GM19372 (cell line): ENCODE measurements around the gene TRIP6.

Experiments
- ATAC-seq: cut with Tn5 transposase; IDR thresholded peaks from one replicate; pipeline ENCODE4 v1.9.1; 2021; ENCODE audit warnings: mild to moderate bottlenecking, low read depth, moderate library complexity; ENCODE audit not compliant: unreplicated experiment

Gene TRIP6

GRCh38 chr7:100867776-100868485 is 744 bp downstream of the TRIP6 start:
- no peak for ATAC-seq

- no peak for ATAC-seq
Observed at GRCh38 chr7:100873599-100874299, 6.6 kb downstream of the TRIP6 start.

GRCh38 chr7:100874300-100874576 is 7.1 kb downstream of the TRIP6 start:
- ATAC-seq: no peak

- ATAC-seq: peak; percentile 95
Observed at GRCh38 chr7:100874577-100875355, 7.6 kb downstream of the TRIP6 start, which contains the start of gene SRRT. TSS of gene SRRT (plus strand) at chr7:100875103. CDS start at chr7:100875591, 488 bp downstream.

GRCh38 chr7:100875356-100875751 is 8.2 kb downstream of the TRIP6 start:
- ATAC-seq: peak; percentile 27

- ATAC-seq: no peak
Observed at GRCh38 chr7:100878013-100878412, 10.8 kb downstream of the TRIP6 start.

GRCh38 chr7:100878685-100879084 is 11.5 kb downstream of the TRIP6 start:
- ATAC-seq: no peak

- no peak for ATAC-seq
Observed at GRCh38 chr7:100879685-100880261, 12.6 kb downstream of the TRIP6 start.

GRCh38 chr7:100880645-100881044 is 13.5 kb downstream of the TRIP6 start:
- no peak for ATAC-seq

GRCh38 chr7:100881136-100881535 is 13.9 kb downstream of the TRIP6 start:
- no peak for ATAC-seq

GRCh38 chr7:100882201-100882600 is 15.0 kb downstream of the TRIP6 start:
- no peak for ATAC-seq

- ATAC-seq: no peak
Observed at GRCh38 chr7:100882785-100883526, 15.8 kb downstream of the TRIP6 start.

GRCh38 chr7:100884736-100885439 is 17.7 kb downstream of the TRIP6 start:
- ATAC-seq: no peak

GRCh38 chr7:100885440-100886141 is 18.4 kb downstream of the TRIP6 start:
- no peak for ATAC-seq

GRCh38 chr7:100886142-100886935 is 19.2 kb downstream of the TRIP6 start:
- no peak for ATAC-seq

GRCh38 chr7:100886936-100887515 is 19.8 kb downstream of the TRIP6 start:
- no peak for ATAC-seq

GRCh38 chr7:100887516-100888290 is 20.5 kb downstream of the TRIP6 start:
- no peak for ATAC-seq
